GM19240 (cell line): Measurements from ENCODE around the gene RPL19.

Source experiments
- DNase-seq: peaks from one replicate; pipeline ENCODE4 v3.0.0; 2011; ENCODE audit warnings: low spot score; ENCODE audit not compliant: insufficient read length

Gene RPL19

GRCh38 chr17:39196808-39197291 is 3.2 kb upstream of the RPL19 start:
- no peak for DNase-seq

- peak; percentile 64 for DNase-seq
These were observed 2.5 kb upstream of the RPL19 start, which contains the start of gene CACNB1 for GRCh38 chr17:39197380-39198185. TSS of gene CACNB1 (minus strand) at chr17:39197669. CDS start at chr17:39197495, 174 bp downstream.

- DNase-seq: no peak
These were observed 1.9 kb upstream of the RPL19 start for GRCh38 chr17:39198186-39198566.

DNA sequence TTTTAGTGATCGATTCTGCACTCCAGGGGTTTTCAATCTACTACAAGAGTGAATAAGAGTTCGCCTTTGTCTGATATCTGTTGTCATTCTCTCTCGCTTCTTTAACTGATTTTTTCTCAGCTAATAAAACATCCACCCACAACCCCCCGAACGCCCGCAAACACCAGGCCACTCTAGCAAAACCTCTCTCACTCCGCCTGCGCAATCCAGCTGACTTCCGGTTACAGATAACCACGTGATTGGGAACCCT is 338 bp upstream of the RPL19 start:
- DNase-seq: peak; percentile 98

DNA sequence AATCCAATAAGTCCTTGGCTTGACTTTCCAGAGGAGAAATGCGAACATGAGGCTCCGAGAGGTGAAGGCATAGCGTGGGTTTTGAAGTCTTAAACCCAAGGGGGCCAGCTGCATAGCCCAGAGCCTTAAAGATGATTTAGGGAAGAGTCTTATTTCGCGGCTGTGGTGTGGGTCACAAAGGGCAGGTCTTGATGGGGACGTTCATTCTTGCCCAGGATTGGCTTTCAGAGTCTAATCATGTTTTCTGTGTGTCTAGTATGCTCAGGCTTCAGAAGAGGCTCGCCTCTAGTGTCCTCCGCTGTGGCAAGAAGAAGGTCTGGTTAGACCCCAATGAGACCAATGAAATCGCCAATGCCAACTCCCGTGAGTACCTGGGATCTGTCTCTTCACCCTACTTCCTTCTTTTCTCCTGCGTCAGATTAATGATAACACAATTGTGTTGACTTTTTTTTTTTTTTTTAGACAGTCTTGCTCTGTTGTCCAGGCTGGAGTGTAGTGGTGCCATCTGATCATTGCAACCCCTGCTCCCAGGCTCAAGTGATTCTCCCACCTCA is 951 bp downstream of the RPL19 start:
- DNase-seq: no peak

- no peak for DNase-seq
These were observed 4.2 kb downstream of the RPL19 start for GRCh38 chr17:39204245-39204644.

DNA sequence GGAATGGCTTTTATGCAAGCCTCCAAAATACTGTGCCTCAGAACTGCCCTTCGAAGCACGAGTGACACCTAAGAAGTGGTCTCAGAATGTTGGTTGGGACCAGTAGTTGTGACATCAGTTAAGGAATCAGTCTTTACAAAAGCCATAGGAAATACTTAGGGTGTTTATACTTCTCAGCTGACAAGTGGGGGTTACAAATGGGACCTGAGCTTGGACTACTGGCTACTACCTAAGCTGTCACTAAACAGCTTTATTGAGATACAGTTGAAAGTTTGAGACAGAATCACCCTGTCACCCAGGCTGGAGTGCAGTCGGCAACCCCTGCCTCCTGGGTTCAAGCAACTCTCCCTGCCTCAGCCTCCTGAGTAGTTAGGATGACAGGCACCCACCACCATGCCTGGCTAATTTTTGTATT is 5.0 kb downstream of the RPL19 start:
- DNase-seq: no peak

- no peak for DNase-seq
These were observed 8.1 kb downstream of the RPL19 start for GRCh38 chr17:39208136-39208535.

DNA sequence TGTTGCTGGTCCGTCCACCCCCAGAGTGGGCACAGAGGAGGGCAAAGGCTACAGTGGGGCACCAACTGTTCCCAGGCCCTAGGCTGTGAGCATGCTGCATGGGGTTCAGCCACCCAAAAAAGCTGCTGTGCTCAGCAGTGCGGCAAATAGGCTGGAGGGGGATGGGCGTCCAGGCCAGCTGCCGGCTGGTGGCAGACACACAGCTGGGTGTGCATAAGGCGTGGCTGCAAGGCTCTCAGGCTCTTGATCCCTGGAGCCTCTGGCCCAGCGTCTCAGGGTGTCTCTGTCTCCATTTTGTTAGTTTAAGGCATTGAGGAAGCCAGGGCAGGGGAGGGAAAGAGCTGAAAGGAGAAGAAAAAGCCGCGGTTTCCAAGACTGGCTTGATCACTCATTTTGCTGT is 8.8 kb downstream of the RPL19 start:
- no peak for DNase-seq

DNA sequence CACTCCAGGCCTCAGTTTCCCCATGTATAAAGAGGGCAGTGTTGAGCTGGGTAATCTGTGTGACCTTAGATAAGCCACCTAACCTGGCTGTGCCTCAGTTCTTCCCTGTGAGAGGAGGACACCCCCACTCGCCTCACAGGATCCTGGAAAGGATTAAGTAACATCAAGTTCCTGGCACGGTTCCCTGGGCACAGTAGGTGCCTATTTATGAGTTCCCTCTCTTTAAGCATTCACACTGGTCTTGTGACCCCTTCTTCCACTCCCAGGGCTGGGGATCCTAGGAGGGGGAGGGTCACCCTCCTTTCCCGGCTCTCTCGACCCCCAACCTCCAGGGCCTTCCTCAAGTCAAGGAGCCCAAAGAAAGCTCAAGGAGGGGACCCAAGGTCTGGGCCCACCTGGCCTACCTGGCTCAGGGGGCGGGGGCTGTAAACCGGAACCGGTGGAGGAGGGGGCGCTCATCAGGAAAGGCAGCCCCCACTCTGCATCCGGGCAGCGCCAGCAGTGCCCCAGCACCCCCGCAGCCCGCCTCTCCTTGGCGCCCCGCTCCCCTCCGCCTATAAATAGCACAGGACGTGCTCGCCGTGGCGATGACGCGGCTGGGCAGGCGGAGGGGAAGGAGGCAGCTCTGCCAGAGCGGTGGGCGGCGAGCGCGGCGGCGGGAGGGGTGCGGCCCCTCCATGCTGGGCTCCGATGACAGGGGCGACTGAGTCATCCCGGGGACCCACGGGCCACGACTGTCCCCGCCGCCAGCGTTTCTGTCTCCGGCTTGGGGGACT is 9.4 kb downstream of the RPL19 start:
- DNase-seq: no peak

GRCh38 chr17:39210093-39210434 is 10.0 kb downstream of the RPL19 start:
- DNase-seq: no peak

GRCh38 chr17:39212195-39212810 is 12.2 kb downstream of the RPL19 start:
- DNase-seq: no peak

DNA sequence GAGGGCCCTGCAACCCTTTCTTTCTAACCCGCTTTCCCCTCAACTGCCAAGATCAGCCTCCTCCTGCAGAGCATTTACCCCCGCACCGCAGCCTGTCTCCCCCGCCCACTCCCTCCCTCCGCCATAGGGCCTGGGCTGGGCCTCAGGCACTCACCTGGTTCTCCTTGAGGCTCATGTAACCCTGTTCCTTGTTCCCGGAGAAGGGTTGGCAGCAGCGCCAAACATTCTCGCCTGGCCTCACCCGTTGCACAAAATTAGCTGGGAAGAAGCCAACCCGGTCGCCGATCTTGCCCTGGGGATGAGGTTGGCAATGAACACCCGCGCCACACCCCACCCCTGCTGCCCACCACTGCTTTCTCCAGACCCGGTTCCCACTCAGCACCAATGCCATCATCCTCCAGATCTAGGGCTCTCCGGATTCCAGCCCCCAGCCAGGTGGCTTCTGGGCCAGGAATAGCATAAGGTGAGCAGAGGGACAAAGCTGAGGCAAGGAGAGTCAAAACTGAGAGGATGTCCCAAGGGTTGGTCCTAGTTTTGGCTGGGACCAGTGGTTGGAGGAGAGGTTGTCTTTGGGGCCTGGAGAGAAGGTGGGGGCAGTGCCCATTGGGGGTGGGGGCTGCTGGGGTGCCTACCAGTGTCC is 12.9 kb downstream of the RPL19 start:
- DNase-seq: no peak

GRCh38 chr17:39213852-39214251 is 13.8 kb downstream of the RPL19 start:
- no peak for DNase-seq

GRCh38 chr17:39217734-39218369 is 17.8 kb downstream of the RPL19 start:
- no peak for DNase-seq

DNA sequence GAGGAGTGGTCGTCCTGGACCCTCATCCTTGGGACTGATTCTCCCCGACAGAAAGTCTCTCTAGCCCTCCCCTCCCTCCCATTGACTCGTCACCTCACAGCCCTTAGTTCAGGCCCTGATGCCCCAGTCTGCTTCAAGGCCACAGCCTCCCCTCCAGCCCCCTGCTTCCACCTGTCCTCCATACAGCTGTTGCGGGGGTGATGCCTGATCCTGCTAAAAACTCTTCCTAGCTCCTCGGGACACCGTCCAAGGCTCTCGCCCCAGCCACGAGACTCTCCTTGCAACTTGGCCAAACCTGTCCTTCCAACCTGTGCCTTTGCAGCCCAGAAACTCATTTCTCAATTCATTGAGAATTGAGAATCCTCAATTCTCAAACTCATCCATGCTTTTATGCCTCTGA is 18.8 kb downstream of the RPL19 start:
- no peak for DNase-seq

DNA sequence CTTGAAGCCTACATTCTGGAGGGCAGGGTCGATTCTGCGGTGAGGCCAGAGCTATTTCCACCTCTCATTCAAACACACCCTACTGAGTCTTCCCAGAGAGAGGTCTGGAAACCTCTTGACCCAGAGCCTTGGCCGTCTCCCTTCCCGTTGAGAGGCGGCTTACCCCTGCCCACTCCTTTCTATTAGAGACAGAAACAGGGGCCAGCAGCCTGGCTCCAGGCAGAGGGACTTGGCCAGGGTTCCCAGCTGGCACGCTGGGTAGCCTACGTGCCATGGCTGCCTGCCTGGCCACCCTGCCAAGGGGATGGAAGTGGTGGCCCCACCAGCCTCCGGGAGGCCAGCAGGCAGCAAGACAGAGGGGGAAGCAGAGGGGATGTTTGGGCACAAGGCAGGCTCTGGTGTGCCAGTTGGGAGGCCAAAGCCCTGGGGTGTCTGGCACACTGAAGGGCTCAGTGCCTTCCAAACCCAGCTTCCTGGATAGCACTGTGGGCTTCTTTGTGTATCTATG is 19.6 kb downstream of the RPL19 start:
- DNase-seq: no peak

- DNase-seq: no peak
These were observed 21.5 kb downstream of the RPL19 start for GRCh38 chr17:39221572-39221971.

- DNase-seq: no peak
These were observed 22.1 kb downstream of the RPL19 start for GRCh38 chr17:39222151-39222550.

DNA sequence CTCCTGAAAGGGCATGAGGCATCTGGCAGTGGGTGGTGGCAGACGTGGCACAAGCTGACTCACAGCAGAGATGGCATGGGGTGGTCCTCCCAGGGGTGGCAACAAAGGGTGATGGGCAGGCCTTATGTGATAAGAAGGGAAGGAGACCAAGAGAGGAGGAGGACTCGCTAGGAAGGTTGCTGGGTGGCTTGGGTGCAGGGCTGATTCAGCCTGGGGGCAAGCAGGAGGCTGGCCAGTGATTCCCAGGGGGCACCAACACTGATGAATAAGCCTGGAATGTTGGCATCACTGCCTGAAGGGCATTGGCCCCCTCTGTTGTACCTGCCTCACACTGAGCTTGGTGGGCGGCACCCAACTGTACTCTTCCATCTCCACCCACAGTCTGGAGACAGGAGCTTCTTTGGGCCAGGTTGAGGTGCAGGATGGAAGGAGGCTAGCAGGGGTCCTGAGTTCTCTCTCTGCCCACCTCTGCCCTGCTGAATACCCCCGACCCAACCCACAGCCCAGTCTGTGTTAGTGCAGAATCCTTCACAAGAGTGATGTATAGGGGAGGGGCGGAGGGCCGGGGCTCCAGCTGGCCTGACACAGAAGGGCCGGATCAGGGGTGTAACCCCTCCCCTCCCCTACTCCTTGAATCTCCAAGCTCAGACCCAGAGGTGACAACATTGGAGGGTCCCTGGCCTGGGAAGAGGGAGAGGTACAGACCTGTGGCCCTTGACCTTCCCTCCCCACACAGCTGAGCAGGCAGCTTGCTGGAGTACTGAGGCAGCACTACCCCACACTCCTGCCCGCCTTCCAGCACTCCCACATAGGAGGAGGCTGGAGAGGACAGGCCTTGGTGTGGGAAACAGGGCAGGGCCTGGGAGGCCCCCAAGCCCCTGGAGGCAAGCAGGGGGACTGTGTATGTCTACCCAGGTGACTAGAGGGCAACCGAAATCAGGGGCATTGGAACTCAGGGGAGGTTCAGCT is 23.1 kb downstream of the RPL19 start:
- DNase-seq: no peak
